ENCODE data around the gene ZNF77.

ZNF77 gene

GRCh38 chr19:2883686-2884439, 60.9 kb downstream of the ZNF77 start:
- CTCF ChIA-PET: interaction anchor here (0.5 kb wide), 1 partner anchor 224 kb away, joined by 4 read pairs; no protein-coding TSS in a partner anchor
- Mint-ChIP-seq H3K27ac (no peak overlapping the region), H3K4me1 (peaks cover 13% of the 10 kb centered on the region), H3K4me3 (no peak overlapping the region), H3K36me3 (no peaks in the 10 kb centered on the region), H3K27me3 (no peaks in the 10 kb centered on the region), H3K9me3 (peaks cover 5% of the 10 kb centered on the region)
- DNase-seq: no peak
